Progenitor cell of endocrine pancreas (in vitro differentiated cells): ENCODE data around the gene MEX3C. TPM values are rescaled to one million over a fixed set of nuclear protein-coding genes. Genes with fewer than 3 reads are reported as not detected.

Source experiments
- DNase-seq: peaks from one replicate; pipeline ENCODE4 v3.0.0; 2021; ENCODE audit warnings: low spot score; ENCODE audit not compliant: unreplicated experiment
- H3K27ac Mint-ChIP-seq: 2 replicates; pipeline ENCODE4 v1.8.0; 2021; ENCODE audit warnings: mild to moderate bottlenecking, moderate library complexity, mixed read lengths
- H3K27me3 Mint-ChIP-seq: 2 replicates; pipeline ENCODE4 v1.8.0; 2021; ENCODE audit warnings: mixed read lengths
- H3K36me3 Mint-ChIP-seq: 2 replicates; pipeline ENCODE4 v1.8.0; 2022; ENCODE audit warnings: mixed read lengths; ENCODE audit not compliant: insufficient read depth
- H3K4me1 Mint-ChIP-seq: 2 replicates; pipeline ENCODE4 v1.8.0; 2021; ENCODE audit warnings: low read depth, mixed read lengths
- H3K4me3 Mint-ChIP-seq: 2 replicates; pipeline ENCODE4 v1.8.0; 2021; ENCODE audit warnings: low read depth, mild to moderate bottlenecking, moderate library complexity, mixed read lengths
- H3K9me3 Mint-ChIP-seq: 2 replicates; pipeline ENCODE4 v1.8.0; 2021; ENCODE audit warnings: low read depth, mixed read lengths
- total RNA-seq: library from RNA; stranded (reverse); gene quantifications from 2 replicates; pipeline ENCODE4 v1.2.1, GENCODE V29; 2021
- TF ChIP-seq, protein P1 (sequence below): fragments of 200-600 bp; sonication (generic); IDR thresholded peaks from one replicate; pipeline ENCODE4 v1.5.0; 2021; ENCODE audit warnings: antibody characterized with exemption, mild to moderate bottlenecking; ENCODE audit not compliant: unreplicated experiment

MEX3C gene
- total RNA-seq, 1 donor from 2014 or later: 86.2 TPM

DNA sequence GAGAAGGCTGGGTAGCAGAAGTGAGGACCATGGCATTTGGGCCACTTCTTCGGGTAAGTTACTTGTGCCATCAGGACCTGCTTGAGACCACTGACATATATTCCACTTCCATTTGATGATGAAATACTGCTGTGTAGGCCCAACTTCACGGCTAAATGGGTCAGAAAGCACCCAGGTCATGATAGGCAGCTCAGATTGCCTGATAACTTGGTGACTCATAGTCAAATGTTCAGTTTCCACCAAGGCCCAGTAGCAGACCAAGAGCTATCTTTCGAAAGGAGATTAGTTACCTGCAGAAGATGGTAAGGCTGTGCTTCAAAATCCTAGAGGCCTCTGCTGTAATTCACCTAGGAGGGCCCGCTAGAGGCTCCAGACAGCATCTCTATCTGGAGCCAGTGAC lies 31.8 kb upstream of the MEX3C start:
- Mint-ChIP-seq H3K9me3 (peaks cover 8% of the 10 kb centered on the region), H3K36me3 (no peaks in the 10 kb centered on the region), H3K4me3 (no peak overlapping the region), H3K27ac (no peak overlapping the region), H3K27me3 (peaks cover 8% of the 10 kb centered on the region), H3K4me1 (peaks cover 2% of the 10 kb centered on the region)
- TF ChIP-seq, protein P1, sequence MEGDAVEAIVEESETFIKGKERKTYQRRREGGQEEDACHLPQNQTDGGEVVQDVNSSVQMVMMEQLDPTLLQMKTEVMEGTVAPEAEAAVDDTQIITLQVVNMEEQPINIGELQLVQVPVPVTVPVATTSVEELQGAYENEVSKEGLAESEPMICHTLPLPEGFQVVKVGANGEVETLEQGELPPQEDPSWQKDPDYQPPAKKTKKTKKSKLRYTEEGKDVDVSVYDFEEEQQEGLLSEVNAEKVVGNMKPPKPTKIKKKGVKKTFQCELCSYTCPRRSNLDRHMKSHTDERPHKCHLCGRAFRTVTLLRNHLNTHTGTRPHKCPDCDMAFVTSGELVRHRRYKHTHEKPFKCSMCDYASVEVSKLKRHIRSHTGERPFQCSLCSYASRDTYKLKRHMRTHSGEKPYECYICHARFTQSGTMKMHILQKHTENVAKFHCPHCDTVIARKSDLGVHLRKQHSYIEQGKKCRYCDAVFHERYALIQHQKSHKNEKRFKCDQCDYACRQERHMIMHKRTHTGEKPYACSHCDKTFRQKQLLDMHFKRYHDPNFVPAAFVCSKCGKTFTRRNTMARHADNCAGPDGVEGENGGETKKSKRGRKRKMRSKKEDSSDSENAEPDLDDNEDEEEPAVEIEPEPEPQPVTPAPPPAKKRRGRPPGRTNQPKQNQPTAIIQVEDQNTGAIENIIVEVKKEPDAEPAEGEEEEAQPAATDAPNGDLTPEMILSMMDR: no peak
- no peak for DNase-seq

DNA sequence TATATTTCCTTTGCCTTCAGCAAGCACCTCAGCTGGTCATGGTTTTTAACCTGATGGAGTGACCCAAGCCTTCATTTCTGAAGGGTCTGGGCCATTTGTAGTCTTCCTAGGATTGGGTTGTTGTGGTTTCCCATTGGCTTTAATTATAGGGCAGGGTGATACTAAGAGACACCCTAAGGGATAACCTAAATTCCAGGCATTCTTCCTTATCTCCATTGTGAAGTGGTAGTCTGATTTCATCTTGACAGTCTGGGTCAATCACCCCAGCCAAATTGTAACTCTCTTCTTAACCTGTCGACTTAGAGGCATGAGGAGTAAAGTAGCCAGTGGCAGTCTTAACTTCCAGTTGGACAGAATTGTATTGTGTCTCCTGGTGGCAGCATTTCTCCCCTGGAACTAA lies 30.2 kb upstream of the MEX3C start:
- Mint-ChIP-seq H3K27ac (no peak overlapping the region), H3K27me3 (peaks cover 4% of the 10 kb centered on the region), H3K9me3 (peaks cover 8% of the 10 kb centered on the region), H3K4me1 (peaks cover 2% of the 10 kb centered on the region), H3K36me3 (no peaks in the 10 kb centered on the region), H3K4me3 (no peak overlapping the region)
- DNase-seq: no peak
- TF ChIP-seq, protein P1: no peak

DNA sequence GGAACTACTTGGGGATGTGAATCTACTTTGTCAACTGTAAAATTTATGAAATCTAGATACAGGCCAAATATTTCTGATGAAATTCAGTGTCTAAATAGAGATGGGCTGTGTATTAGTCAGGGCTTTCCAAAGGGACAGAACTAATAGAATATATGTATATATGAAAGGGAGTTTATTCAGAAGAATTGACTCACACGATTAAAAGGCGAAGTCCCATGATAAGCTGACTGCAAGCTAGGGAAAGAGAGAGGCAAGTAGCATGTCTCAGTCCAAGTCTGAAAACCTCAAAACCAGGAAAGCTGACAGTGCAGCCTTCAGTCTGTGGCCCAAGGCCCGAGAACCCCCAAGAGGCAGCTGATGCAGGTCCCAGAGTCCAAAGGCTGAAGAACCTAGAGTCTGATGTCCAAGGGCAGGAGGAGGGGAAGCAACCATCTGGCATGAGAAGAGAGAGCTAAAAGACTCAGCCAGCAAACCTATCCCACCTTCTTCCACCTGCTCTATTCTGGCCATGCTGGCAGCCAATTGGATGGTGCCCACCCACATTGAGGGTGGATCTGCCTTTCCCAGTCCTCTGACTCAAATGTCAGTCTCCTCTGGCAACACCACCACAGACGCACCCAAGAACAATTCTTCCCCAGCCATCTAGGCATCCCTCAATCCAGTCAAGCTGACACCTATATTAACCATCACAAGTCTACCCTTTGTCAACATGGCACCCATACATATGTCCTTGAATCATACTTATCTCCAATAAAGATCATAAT lies 29.3 kb upstream of the MEX3C start:
- TF ChIP-seq, protein P1: no peak
- H3K4me1 Mint-ChIP-seq: peaks cover 2% of the 10 kb centered on the region
- peaks cover 4% of the 10 kb centered on the region for H3K27me3 Mint-ChIP-seq
- no peak overlapping the region for H3K27ac Mint-ChIP-seq
- no peaks in the 10 kb centered on the region for H3K36me3 Mint-ChIP-seq
- H3K4me3 Mint-ChIP-seq: no peak overlapping the region
- peaks cover 8% of the 10 kb centered on the region for H3K9me3 Mint-ChIP-seq
- DNase-seq: no peak

DNA sequence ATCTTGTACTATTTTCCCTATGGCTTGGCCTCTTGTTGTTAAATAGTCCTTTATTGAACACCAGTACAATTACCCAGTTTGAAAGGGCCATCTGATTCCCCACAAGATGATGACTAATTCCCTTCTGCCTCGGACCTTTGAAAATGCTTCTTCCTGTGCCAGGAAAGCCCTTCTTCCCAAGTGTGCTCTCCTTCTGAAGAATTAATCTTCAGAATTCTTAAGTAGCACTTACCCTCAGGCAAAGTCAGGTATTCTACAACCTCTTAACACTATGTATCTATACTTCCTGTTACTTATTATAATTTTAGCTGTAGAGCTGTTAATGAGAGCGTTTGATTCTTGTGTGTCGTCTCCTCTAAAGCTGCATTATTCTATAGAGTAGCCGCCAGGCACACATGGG lies 28.6 kb upstream of the MEX3C start:
- H3K4me3 Mint-ChIP-seq: no peak overlapping the region
- DNase-seq: no peak
- H3K9me3 Mint-ChIP-seq: peaks cover 8% of the 10 kb centered on the region
- H3K4me1 Mint-ChIP-seq: peaks cover 2% of the 10 kb centered on the region
- TF ChIP-seq, protein P1: no peak
- no peaks in the 10 kb centered on the region for H3K36me3 Mint-ChIP-seq
- no peak overlapping the region for H3K27ac Mint-ChIP-seq
- H3K27me3 Mint-ChIP-seq: peaks cover 8% of the 10 kb centered on the region

DNA sequence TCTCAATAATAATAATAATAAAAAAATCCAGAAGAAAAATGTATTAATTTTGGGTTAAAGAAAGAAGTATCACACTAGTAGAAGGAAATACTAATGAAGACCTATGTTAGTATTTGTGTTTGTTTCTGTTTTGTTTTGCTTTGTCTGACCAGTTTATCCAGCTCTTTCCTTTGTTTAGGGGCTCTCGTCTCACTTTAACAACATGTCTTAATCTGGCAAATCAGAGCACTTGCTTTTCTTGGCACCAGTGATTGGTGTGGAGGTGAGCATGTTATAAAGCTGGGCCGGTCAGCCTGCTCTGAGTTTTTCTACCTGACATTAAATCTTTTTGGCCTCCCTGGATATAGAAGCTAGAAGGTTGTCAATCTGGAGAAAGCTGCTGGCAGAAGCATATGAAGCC lies 15.1 kb upstream of the MEX3C start:
- H3K4me3 Mint-ChIP-seq: no peak overlapping the region
- no peaks in the 10 kb centered on the region for H3K9me3 Mint-ChIP-seq
- no peak for DNase-seq
- H3K36me3 Mint-ChIP-seq: no peaks in the 10 kb centered on the region
- H3K27me3 Mint-ChIP-seq: peaks cover 7% of the 10 kb centered on the region
- H3K4me1 Mint-ChIP-seq: no peaks in the 10 kb centered on the region
- TF ChIP-seq, protein P1: no peak
- H3K27ac Mint-ChIP-seq: no peak overlapping the region
